Measurements from ENCODE around the gene PCLO. TPM values are rescaled to one million over a fixed set of nuclear protein-coding genes. Genes with fewer than 3 reads are reported as not detected.

The PCLO gene
- total RNA-seq, 1 experiment from 2014 or later: 3.1 TPM

GRCh38 chr7:83148776-83149175, 13.9 kb downstream of the PCLO start:
- Histone ChIP-seq H3K27ac (ENCODE audit: insufficient read length, low read depth, low read length) (no peak overlapping the region), H3K4me2 (ENCODE audit: insufficient read depth, insufficient read length, low read length) (no peak overlapping the region), H3K18ac (ENCODE audit: insufficient read length, low read depth, low read length) (no peak overlapping the region), H2BK12ac (ENCODE audit: insufficient read length, low read depth, low read length) (no peak overlapping the region), H2AFZ (ENCODE audit: low read length) (no peak overlapping the region), H4K20me1 (ENCODE audit: control insufficient read depth, insufficient read depth, insufficient read length) (no peaks in the 10 kb centered on the region), H3K4me1 (ENCODE audit: insufficient read depth, low read length) (no peaks in the 10 kb centered on the region), H2AK5ac (ENCODE audit: insufficient read length, low read length) (no peak overlapping the region), H4K5ac (ENCODE audit: insufficient read length, low read depth, low read length) (no peak overlapping the region), H4K91ac (ENCODE audit: insufficient read length, low read depth, low read length) (no peak overlapping the region), H2BK15ac (ENCODE audit: low read depth, low read length) (no peak overlapping the region), H4K8ac (replicated peaks; ENCODE audit: insufficient read length, low read depth, low read length) (no peak overlapping the region), H3T11ph (ENCODE audit: low read length) (no peak overlapping the region), H3K79me1 (ENCODE audit: insufficient read depth, low read depth, low read length, poor library complexity, severe bottlenecking) (no peaks in the 10 kb centered on the region), H3K79me2 (ENCODE audit: insufficient read depth, low read length) (no peaks in the 10 kb centered on the region), H3K23me2 (ENCODE audit: insufficient read length, low read depth, low read length, poor library complexity, severe bottlenecking) (no peaks in the 10 kb centered on the region), H3K9me3 (ENCODE audit: control insufficient read depth, low read depth, low read length) (no peaks in the 10 kb centered on the region), H3K9ac (ENCODE audit: extremely low read depth, insufficient read length, low read length) (no peak overlapping the region), H3K4ac (ENCODE audit: low read depth, low read length) (no peak overlapping the region), H2BK5ac (ENCODE audit: insufficient read length, low read length) (no peak overlapping the region), H2BK120ac (ENCODE audit: low read depth, low read length, poor library complexity, severe bottlenecking) (peak overlapping the region; percentile 36), H3K23ac (ENCODE audit: insufficient read length, low read depth, low read length) (no peak overlapping the region), H3K56ac (ENCODE audit: insufficient read length, low read depth, low read length) (no peak overlapping the region), H2BK20ac (ENCODE audit: low read depth, low read length, poor library complexity, severe bottlenecking) (no peak overlapping the region), H3K14ac (ENCODE audit: insufficient read depth, low read length) (no peak overlapping the region), H3K27me3 (ENCODE audit: insufficient read depth, low read length) (no peaks in the 10 kb centered on the region)
- Mint-ChIP-seq H3K27me3 (ENCODE audit: low read depth) (no peaks in the 10 kb centered on the region), H3K36me3 (ENCODE audit: insufficient read depth in 1 of 3, low read depth in 3 of 3) (peaks cover 4 to 7% (median 6%) of the 10 kb centered on the region in 3 experiments; a peak in 6 of 7 replicates), H3K9me3 (no peaks in the 10 kb centered on the region), H3K4me1 (peaks cover 26 to 28% of the 10 kb centered on the region in 2 experiments), H3K27ac (peak overlapping the region in 2 of 3 experiments; percentile 21 to 63; a peak in 2 of 7 replicates), H3K4me3 (no peak overlapping the region)
- DNase-seq: no peak
- TF ChIP-seq, protein P1, sequence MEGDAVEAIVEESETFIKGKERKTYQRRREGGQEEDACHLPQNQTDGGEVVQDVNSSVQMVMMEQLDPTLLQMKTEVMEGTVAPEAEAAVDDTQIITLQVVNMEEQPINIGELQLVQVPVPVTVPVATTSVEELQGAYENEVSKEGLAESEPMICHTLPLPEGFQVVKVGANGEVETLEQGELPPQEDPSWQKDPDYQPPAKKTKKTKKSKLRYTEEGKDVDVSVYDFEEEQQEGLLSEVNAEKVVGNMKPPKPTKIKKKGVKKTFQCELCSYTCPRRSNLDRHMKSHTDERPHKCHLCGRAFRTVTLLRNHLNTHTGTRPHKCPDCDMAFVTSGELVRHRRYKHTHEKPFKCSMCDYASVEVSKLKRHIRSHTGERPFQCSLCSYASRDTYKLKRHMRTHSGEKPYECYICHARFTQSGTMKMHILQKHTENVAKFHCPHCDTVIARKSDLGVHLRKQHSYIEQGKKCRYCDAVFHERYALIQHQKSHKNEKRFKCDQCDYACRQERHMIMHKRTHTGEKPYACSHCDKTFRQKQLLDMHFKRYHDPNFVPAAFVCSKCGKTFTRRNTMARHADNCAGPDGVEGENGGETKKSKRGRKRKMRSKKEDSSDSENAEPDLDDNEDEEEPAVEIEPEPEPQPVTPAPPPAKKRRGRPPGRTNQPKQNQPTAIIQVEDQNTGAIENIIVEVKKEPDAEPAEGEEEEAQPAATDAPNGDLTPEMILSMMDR (conservative IDR thresholded peaks at IDR 0.05): no peak
- WGBS (ENCODE audit: extremely low coverage, insufficient read length, low lambda C conversion rate): no CpG with 5 or more reads among the region's 1 CpG
